ENCODE measurements around the gene MON1A.

GRCh38 chr3:49940667-49941249 is 11.1 kb upstream of the MON1A start:
- TF ChIP-seq ZFP3 (CRISPR knock-in tag; IDR thresholded peaks at IDR 0.05) (no peak), ZC3H10 (CRISPR knock-in tag; IDR thresholded peaks at IDR 0.05) (no peak), ZNF70 (CRISPR knock-in tag; IDR thresholded peaks at IDR 0.05) (no peak)

All from SK-N-SH treated with all-trans-retinoic acid at 6 μM for 48 hours (cell line).